Measurements from ENCODE around the gene KANTR. TPM values are rescaled to one million over a fixed set of nuclear protein-coding genes. Genes with fewer than 3 reads are reported as not detected.
"Not testable (repeated sequence)": the region's sequence is repeated elsewhere in the genome, so short reads cannot be mapped to it uniquely, and the experiment has no call there.

Gene KANTR
- total RNA-seq, 1 donor from 2014 or later = 30.2 TPM

- DNase-seq (ENCODE audit: low spot score) (no peak), ATAC-seq (no peak)
- intact Hi-C loops (cut with DNase I) = no loop called here
These were observed 21.1 kb downstream of the KANTR start for GRCh38 chrX:53114864-53115549.

DNA sequence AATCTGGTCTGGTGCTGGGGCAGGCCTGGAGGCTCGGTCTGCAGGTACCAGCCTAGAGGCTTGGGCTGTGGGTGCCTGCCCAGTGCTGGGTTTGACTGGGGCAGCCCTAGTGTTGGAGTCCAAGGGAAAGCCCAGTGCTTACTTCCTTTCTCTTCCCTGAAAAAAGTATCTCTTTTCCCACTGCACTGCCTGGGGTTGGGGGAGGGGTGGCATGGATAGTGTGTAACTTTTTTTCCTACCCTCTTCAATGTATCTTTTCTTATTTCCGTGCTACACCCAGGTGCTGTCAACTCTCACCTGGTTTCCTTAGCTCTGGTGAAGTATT lies 21.6 kb downstream of the KANTR start:
- DNase-seq (ENCODE audit: low spot score) (no peak), ATAC-seq (peak; percentile 54)
- intact Hi-C loops (cut with DNase I) = no loop called here

- DNase-seq (ENCODE audit: low spot score) = no peak
- ATAC-seq = peak; percentile 81
- intact Hi-C loops (cut with DNase I) = no loop called here
These were observed 22.2 kb downstream of the KANTR start for GRCh38 chrX:53116101-53116500.

DNA sequence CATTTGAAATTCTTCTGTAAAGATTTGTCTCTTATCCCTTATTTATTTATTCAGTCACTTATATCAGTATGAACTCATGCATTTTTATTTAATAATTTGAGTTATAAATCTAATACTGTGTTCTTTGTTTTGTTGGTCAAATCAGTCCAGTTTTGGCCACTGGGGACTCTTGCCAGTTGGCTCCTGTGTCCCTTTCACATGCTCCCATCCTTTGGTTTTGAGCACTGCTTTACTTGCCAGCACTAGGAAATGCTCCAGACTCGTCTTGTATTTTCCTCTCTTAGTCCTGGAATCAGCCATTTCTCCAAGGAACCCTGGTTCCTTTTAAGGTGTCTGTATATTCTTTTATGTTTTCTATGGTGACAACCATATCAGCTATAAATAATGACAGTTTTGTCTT lies 28.1 kb downstream of the KANTR start:
- DNase-seq (ENCODE audit: low spot score) = no peak
- ATAC-seq = no peak
- intact Hi-C loops (cut with DNase I) = no loop called here

DNA sequence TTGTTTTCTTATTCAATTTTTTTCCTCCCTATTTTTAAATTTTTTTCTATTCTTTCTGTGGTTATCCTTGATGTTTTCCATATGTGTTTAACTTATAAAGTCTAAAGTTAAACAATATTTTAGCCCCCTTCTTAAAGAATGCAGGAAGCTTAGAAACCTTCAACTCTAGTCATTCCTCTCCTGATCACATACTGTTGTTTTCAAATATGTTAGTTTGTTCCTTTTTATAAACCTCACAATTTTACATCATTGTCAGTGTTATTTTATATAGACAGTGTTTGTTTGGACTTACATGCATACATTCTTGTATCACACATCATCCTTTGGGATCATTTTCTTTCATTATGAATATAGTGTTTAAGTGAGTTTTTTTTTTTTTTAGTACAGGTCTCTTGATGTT lies 31.6 kb downstream of the KANTR start:
- DNase-seq (ENCODE audit: low spot score) = no peak
- intact Hi-C loops (cut with DNase I) = no loop called here

DNA sequence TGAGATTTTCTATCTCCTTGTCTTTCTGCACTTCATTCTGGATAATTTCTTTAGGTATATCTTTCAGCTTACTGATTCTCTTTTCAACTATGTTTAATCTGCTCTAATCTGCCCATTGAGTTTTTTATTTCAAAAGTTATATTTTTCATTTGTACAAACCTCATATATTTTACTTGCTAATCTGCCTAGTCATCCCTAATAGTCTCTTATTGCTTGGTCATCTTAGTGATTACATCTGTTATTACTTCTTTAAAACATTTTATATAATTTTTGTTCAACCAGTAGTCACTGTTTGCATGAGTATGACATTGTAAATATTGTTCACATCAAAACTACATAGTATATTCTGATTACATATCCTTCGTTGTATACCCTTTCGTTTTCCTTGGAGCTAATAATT lies 32.4 kb downstream of the KANTR start:
- DNase-seq (ENCODE audit: low spot score) = no peak
- intact Hi-C loops (cut with DNase I) = no loop called here
- ATAC-seq = no peak

More for the DNA sequence above, 31.6 kb downstream of the KANTR start:
- ATAC-seq = no peak

GRCh38 chrX:53128097-53128749 lies 34.3 kb downstream of the KANTR start:
- no peak for ATAC-seq
- intact Hi-C loops (cut with DNase I) = no loop called here

GRCh38 chrX:53133400-53133799 lies 39.5 kb downstream of the KANTR start:
- no peak for DNase-seq (ENCODE audit: low spot score)
- intact Hi-C loops (cut with DNase I) = no loop called here

More at GRCh38 chrX:53128097-53128749, 34.3 kb downstream of the KANTR start:
- no peak for DNase-seq (ENCODE audit: low spot score)

GRCh38 chrX:53135581-53135980 lies 41.6 kb downstream of the KANTR start:
- DNase-seq (ENCODE audit: low spot score) (no peak), ATAC-seq (no peak)
- intact Hi-C loops (cut with DNase I) = no loop called here

More at GRCh38 chrX:53133400-53133799, 39.5 kb downstream of the KANTR start:
- no peak for ATAC-seq

DNA sequence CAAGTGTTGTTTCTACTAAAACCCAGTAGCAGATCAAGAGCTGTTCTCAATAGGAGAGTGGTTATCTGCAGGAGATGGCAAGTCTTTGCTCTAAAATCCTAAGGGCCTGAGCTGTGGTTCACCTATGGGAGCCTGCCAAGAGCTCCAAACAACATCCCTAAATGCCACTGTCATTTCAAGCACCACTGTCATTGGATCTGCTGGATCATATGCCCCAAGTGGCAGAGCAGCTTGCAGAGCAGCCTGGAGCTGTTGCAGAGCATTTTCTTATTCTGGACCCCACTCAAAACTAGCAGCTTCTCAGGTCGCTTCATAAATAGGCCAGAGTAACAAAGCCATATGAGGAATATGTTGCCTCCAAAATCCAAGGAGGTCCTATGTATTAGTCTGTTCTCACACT lies 59.6 kb downstream of the KANTR start:
- DNase-seq (ENCODE audit: low spot score) (no peak), ATAC-seq (no peak)
- intact Hi-C loops (cut with DNase I) = no loop called here

- no peak for DNase-seq (ENCODE audit: low spot score)
- intact Hi-C loops (cut with DNase I) = no loop called here
- no peak for ATAC-seq
These were observed 61.7 kb downstream of the KANTR start for GRCh38 chrX:53155512-53156206.

DNA sequence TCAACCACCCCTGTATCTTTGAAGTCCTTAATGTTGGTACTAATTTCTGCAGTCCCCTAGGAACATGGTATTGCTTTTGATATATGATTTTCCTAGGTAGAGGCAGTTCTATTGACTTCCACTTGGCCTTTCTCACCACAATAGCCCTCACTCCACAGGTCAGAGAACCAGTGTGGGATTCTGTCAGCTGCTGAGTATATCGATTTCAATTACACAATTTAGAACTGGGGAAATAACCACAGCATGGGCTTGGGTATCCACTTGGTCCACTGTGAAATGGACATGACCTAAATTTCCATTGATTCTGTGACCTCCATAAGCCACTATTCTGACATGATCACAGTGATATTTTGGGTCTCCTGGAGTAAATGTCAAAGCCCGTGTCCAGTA lies 62.3 kb downstream of the KANTR start:
- DNase-seq (ENCODE audit: low spot score) = no peak
- ATAC-seq = no peak
- intact Hi-C loops (cut with DNase I) = no loop called here

GRCh38 chrX:53159184-53159583 lies 65.2 kb downstream of the KANTR start:
- no peak for ATAC-seq
- no peak for DNase-seq (ENCODE audit: low spot score)
- intact Hi-C loops (cut with DNase I) = no loop called here

- intact Hi-C loops (cut with DNase I) = no loop called here
- ATAC-seq = no peak
- DNase-seq (ENCODE audit: low spot score) = no peak
These were observed 66.5 kb downstream of the KANTR start for GRCh38 chrX:53160297-53160983.

- intact Hi-C loops (cut with DNase I) = no loop called here
- ATAC-seq (no peak), DNase-seq (ENCODE audit: low spot score) (no peak)
These were observed 69.5 kb downstream of the KANTR start for GRCh38 chrX:53163436-53163835.

DNA sequence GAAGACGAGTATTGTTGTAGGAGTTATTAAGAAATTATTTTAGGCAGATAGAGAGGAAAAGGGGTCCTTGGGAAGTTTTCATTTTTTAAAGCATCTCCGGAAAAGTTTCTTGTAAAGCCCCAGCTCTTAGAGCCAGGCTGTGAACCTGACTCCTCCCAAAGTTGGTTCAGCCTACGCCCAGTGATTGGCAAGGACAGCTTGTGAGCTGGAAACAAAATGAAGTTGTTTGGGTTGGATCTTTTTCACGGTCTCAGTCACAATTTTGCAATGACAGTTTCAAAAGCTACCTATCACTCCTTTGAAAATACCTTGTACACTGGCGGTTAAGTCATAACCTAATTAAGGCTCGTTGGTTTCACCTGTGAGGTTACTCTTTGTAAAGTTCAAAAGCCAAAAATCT lies 70.6 kb downstream of the KANTR start:
- ATAC-seq; intact Hi-C loops (cut with DNase I); DNase-seq (ENCODE audit: low spot score): not testable (repeated sequence)

GRCh38 chrX:53166103-53166502 lies 72.2 kb downstream of the KANTR start:
- intact Hi-C loops (cut with DNase I) = no loop called here
- no peak for ATAC-seq
- DNase-seq (ENCODE audit: low spot score) = no peak

DNA sequence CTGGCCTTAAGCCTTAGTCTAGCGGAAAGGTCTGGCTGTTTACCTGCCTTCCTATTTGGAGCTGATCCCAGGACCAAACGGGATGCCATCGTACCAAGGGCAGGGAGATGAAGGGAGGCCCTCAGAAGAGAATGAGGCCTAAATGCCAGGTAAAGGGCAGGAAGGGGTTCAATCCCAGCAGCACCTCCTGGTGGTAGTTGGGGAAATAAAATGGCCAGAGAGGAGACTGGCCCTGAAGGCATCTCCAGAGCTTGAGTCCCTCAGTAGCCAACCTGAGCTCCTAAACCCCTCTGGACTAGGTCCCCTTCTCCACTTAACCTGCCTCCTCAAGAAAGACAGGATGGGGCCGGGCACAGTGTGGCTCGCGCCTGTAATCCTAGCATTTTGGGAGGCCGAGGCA lies 77.4 kb downstream of the KANTR start:
- ATAC-seq = no peak
- DNase-seq (ENCODE audit: low spot score) = no peak
- intact Hi-C loops (cut with DNase I) = no loop called here

Data from sciatic nerve (tissue), 2 donors.